Stimulated activated CD8-positive, alpha-beta memory T cell treated with anti-CD3 and anti-CD28 coated beads, Interleukin-7, amount 100 ng/mL, for 1 hour (primary cell): ENCODE measurements around the gene ASGR2.
"Not testable (repeated sequence)": the region's sequence is repeated elsewhere in the genome, so short reads cannot be mapped to it uniquely, and the experiment has no call there.

Experiments used
- DNase-seq, 2 donors: peaks; one replicate each; pipeline ENCODE4 v3.0.0-alpha.2; 2020; ENCODE audit warnings: low read depth in 2 of 2

Gene ASGR2

DNA sequence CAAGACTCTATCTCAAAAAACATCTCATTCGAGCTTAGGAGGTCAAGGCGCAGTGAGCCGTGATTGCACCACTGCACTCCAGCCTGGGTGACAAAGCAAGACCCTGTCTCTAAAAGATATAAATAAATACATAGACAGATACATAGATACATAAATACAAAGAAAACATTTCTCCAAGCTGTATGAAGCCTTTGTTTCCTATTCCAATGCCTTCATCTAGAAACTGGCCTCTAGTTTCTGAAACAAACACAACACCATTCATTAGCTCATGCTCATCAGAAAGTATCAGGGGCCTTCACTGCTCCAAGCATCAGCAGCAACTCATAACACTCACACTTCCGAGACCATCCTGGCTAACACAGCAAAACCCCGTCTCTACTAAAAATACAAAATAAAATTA is 10.3 kb upstream of the ASGR2 start:
- DNase-seq, result no peak

DNA sequence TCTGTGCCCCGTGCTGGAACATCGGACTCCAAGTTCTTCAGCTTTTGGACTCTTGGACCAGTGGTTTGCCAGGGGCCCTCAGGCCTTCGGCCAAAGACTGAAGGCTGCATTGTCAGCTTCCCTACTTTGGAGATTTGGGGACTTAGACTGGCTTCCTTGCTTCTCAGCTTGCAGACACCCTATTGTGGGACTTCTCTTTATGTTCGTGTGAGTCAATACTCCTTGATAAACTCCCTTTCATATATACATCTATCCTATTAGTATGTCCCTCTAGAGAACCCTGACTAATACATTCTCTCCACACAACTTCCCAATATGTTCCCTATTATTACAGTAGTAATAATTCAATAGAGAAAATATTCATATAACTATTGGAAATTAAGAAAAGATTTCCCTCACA is 9.2 kb upstream of the ASGR2 start:
- no peak for DNase-seq

DNA sequence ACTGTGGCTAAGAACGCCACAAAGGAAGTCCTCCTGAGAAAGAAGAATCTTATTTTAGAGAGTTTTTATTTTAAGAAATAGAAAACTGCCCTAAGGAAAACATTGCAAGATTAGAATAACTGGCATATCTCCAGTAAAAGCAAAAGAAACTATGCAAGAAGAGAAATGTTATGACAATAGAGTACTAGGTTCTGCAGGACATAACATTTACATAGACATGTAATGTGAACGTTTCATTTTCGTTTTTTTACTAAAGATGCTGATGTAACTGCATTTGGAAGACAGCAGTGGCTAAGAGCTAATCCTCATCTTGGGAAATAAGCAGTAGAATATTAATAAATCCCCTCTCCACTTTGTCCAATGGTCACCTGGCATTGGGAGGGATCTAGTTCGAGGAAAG is 7.8 kb upstream of the ASGR2 start:
- DNase-seq, result no peak

DNA sequence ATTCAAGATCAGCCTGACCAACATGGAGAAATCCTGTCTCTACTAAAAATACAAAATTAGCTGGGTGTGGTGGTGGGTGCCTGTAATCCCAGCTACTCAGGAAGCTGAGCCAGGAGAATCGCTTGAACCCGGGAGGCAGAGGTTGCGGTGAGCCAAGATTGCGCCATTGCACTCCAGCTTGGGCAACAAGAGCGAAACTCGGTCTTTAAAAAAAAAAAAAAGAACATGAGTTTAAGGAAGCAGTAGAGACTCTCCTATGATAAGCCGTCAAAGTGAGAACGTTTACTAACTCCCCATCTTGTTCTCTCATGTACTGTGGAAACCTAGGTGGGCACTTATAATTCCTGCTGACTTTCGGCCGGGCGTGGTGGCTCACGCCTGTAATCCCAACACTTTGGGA is 6.0 kb upstream of the ASGR2 start:
- not testable (repeated sequence) for DNase-seq

DNA sequence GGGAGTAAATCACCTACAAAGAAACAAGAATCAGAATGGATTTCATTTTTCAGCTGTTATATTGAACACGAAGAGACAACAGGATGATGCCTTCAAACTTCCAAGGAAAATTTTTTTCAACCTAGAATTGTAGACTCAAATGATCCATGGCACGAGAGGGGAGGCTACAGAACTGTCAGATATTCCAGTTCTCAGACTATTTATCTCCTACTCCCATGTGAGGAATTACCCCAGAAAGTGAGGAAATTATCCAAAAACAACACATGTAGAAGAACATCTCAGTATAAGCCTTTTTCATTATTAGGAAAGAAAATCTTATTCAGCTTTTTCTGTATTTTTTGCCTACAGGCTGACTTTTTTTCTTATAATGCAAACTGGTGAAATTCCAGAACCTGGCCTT is 5.5 kb upstream of the ASGR2 start:
- DNase-seq, result no peak

DNA sequence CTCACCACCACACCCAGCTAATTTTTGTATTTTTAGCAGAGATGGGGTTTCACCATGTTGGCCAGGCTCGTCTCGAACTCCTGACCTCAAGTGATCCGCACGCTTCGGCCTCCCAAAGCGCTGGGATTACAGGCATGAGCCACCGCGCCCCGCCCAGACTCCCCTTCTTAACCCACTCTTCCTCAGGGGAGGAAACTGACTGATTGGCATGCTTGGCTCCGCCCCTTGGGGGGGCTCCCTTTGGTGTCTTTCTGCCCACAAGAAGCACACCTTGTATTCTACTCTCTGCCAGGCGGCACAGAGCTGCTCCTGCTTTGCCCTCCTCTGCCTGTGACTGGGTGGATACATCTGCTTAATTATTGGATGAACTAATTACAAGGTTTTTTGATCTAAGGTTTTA is 4.7 kb upstream of the ASGR2 start:
- no peak for DNase-seq

DNA sequence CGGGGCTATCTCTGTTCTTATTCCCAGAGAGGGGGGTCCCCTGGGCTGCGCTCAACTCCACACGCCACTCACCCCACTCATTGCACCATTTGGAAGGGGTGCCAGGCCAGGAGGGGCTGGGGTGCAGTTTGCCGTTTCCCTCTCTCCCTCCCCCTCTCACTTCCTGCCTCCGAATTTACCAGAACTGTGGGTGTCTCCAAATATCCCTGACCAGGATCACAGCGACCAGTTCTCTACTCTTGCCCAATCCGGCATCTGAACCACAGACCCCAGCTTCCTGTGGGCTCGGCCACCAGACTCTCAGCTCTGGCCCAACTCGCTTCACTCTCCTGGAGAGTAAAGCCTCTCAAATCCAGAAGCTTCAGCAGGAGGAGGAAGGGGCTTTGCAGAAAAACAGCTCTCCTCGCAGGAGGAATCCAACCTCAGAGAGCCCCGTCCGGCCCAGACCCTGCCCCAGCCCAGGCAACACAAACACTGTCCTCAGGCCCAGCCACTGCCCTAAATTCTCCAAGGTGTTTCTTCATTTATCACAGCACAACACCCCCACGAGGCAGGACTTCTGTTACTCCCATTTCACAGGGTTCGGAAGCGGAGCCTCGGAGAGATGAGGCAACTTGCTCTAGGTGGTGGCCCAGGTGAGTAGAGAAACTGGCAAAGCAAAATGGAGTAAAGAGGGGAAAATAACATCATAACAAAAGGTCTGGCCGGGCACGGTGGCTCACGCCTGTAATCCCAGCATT is 423 bp upstream of the ASGR2 start:
- DNase-seq, result no peak

DNA sequence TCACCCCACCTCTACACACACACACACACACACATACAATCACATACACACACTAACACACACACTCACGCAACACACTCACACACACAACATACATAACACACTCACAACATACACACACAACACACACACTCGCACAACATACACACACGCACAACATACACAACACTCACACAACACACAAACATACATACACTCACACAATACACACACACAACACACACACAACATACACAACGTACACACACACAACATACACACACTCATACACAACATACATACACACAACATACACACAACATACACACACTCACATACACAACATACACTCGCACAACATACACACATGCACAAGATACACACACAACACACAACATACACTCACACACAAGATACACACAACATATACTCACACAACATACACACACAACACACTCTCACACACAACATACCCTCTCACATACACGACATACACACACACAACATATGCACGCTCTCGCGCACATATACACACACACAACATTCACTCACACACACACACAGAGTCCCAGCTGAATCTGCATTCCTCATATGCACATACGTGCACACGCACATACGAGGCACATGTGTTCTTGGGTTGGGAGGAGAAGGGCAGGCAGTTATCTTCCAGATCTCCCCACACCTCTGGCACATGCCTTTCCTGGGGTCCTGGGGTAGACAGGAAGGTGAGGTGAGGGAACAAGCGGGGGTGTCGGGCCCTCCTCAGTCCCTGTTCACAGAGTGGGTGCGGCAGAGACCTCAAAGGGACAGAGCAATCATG is 1.1 kb downstream of the ASGR2 start:
- no peak for DNase-seq

DNA sequence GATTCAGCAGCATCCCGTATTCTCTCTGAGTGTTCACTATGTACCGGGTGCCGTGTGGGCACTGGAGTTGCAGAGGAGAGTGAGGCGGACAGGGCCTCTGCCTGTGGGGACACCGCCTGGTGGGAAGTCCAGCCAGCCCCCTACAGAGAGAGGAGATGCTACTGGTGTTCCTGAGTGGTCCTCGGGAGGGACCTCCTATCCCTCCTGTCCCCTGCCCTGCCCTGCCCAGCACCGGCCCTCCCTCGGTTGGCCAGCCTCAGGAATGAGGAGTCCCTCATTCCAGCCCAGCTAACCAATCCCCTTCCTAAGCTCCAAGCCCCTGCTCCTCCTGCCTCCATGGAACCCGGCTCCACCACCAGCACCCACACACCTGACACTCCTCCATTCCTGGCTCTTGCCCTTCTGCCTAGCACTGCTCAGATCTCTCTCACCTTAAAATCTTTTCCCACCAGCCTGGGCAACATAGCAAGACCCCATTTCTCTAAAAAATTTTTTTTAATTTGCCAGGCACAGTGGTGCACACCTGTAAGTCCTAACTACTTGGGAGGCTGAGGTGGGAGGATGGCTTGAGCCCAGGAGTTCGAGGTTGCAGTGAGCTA is 2.0 kb downstream of the ASGR2 start:
- DNase-seq, result no peak

DNA sequence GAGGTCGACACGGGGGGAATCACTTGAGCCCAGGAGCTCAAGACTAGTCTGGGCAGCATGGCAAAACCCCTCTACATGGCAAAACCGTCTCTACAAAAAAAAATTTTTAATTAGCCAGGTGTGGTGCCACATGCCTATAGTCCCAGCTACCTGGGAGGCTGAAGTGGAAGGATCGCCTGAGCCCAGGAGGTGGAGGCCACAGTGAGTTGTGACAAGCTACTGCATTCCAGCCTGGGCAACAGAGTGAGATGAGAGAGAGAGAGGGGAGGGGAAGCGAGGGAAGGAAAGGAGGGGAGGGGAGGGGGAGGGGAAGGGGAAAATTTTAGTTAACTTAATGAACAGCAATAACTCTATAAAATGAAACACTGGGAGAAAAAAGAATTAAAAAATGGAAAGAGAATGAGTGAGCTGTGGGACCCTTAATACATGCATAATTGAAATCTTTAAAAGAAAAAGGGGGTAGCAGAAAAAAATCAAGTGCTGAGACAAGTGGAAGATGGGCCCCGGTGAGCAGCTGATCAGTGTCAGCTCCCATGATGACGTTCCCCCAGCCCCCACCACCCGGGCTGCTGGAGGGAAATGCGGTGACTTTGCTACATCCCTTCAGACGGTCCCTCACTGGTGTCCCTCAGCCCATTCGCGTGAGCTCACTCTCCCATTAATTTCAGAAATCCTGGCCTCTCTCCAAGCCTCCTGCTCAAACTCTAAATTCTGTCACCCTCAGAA is 2.7 kb downstream of the ASGR2 start:
- no peak for DNase-seq

DNA sequence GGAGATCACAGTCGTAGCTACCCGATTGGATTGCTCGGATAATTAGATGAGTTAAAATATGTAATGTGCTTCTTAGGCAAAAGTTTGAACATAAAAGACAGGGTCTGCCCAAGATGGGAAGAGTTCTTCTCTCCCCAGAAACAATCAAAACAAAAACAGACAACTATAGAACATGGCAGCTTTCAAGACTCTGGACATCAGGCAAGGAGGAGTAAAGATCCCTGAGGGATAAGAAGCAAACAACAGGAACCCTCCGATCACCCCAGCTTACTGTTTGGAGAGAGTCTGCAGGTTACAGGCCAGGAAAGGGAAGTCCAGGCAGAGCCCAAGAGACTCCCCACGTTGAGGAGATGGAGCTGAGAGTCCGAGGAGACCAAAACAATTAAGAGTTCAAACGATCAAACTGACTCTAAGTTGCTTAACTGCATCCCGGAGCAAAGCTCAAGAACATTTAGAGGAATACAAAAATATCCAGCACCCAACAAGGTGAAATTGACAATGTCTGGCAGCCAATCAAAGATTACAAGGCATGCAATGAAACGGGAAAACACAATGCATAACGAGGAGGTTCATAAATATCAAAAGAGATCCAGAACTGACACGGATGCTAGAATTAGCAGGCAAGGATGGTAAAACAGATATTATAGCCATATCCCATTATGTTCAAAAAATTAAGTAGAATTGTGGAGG is 3.9 kb downstream of the ASGR2 start:
- DNase-seq, result no peak

DNA sequence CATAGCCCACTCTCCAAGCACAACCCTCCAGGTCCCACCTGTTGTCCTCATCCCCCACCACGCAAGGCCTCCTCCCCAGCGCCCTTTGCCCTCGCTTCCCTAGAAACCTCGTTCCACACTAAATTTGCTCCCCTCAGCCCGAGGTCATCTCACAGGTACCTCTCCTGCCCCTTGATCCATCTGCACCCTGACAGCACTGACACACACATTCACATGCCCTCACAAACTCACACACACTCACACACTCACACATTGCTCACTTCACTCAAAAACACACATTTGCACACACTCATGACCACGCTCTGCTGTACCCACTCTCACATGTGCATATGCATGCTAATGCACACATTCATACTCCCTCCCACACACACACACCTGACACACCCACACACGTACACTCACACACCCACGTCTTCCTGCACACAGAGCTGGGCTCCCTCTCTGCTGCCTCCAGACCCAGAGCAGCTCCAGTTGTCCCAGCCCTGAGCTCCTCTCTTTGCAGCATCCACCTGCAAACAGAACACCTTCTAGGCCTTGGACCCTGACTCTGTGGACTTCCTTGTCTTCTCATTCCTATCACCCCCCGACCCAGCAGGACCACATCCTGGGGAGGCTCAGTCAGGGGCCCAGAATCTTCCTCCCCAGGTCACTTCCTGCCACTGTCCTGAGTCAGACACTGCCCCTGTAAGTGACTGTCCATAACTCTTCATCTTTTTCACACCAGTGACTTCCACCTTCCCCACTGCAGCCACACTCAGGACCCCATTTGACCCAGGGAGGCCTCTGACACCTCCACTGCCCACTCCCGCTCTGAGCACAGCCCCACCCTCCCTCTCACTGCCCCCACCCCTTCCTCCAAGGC is 4.9 kb downstream of the ASGR2 start:
- no peak for DNase-seq

DNA sequence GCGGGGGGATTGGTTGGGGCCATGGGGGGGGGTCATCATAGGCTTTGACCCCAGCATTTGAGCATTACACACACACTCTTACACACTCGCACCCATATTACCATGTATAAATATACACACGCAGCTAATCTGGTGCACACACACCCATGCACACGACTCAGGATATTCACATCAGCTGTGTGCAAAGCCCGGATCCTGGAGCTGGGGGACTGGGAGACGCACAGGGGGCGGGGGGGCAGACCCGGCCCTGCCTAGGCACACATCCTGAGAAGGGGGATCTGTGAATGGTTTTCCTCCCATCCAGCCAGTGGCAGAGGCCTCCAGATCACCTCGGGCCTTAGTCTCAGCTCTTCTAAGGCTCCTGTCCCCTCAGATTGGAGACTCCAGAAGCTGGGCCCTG is 5.6 kb downstream of the ASGR2 start:
- no peak for DNase-seq

DNA sequence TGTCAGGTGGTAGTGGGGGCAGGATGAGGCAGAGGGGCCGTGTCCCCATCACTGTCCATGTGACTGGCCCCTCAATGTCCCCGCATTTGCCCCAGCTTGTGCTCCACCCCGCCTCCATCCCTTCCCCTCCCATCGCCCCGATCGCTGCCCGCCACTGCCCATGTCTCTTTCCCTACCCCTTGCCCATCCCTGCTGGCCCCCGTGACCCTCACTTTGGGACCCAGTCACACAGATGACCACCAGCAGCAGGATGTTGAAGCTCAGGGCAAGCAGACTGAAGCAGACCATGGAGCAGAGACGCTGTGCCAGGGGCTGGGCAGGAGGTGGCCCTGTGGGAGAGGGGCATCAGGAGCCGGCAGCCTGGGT is 6.1 kb downstream of the ASGR2 start:
- no peak for DNase-seq

DNA sequence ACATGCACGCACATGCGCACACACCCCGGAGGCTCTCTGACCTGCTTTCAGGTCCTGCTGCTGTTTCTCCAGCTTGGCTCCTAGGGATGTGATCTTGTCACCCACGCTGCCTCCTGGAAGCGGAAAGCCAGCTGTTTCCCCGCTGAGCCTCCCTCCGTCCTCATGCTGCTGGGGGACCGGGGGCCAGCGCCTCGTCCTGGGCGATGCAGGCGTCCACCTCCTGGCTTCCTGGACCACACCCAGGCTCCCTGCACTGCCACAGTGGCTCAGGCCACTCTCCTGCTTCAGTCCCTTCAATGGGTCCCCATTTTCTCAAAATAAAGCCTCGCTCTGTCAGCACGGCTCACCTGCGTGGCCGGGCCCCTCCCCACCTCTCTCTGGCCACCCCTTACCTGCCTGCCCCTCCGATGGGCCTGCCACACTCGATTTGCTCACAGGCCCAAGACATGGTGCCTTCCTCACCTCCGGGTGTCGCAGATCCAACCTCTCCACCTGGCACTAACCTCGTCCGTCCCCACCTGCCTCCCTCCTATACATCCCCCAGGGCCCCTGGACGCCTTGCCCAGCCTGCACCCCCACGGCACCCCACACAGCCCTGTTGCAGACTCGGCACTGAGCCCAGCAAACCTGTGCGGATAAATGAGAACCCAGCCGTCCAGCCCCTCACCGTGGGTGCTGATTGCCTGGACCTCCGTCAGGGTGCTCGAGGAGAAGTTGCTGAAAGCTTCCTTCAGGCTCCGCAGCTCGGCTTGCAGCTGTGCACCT is 6.6 kb downstream of the ASGR2 start:
- DNase-seq, result no peak

DNA sequence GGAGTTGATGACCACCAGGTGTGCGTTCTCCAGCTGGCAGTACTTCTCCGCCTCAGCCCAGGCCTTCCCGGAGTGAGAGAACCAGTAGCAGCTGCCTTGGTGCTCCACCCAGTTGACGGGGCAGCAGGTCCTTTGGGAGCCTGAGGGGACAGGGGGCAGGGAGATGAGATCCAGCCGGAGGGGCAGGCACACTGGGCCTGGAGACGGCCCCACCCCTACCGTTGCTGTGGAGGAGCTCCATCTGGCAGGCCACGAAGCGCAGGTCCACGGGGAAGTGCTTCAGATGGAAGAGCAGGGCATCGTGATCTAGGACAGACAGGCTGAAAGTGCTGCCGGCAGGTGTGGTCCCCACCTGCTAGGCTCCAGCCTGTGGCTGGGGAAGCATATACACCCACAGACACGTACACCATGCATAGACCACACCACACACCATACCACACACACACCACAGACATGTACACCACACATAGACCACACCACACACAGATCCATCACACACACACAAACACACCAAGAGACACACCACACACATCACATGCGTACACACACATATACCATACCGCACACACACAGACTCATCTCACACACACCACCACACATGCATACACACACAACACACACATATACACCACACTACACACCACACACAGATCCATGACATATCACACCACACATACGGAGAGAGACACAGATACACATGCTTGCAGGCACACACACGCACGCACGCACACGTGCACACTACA is 7.4 kb downstream of the ASGR2 start:
- no peak for DNase-seq

DNA sequence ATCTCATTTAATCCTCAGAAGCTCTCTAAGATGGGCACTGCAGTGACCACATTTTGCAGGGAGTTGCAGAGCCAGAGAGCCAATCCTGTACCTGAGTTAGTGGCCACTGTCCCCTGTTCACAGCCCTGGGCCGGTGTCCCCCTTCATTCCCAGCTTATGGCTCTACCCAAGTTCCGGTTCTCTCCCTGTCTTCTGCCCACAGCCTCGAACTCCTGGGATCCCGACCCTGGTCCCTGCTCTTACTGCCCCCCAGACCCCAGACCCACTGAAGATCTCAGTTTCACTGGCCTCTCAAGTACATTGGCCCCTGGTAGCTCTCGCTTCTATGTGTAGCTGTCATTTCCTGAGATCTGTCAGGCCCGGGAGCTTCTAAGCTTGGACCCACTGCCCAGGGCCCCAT is 12.2 kb downstream of the ASGR2 start:
- DNase-seq, result no peak

DNA sequence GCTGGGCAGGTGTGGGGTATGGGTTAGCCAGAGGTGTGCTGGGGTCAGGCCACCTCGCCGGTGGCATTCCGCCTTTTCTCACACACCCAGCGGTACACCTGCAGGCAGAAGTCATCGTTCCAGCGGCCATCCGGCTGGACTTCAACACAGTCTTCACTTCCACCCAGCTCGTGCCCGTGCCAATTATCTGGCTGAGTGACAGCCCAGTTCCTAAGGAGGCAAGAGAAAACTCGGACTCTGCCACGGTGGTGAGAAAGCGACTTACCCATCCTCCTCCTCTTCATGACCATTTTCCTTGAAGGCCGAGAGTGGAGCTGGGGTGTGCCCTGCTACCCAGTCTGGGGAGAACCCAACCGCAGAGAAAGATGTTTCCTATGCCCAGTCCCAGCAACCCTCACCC is 13.1 kb downstream of the ASGR2 start:
- DNase-seq, result no peak

DNA sequence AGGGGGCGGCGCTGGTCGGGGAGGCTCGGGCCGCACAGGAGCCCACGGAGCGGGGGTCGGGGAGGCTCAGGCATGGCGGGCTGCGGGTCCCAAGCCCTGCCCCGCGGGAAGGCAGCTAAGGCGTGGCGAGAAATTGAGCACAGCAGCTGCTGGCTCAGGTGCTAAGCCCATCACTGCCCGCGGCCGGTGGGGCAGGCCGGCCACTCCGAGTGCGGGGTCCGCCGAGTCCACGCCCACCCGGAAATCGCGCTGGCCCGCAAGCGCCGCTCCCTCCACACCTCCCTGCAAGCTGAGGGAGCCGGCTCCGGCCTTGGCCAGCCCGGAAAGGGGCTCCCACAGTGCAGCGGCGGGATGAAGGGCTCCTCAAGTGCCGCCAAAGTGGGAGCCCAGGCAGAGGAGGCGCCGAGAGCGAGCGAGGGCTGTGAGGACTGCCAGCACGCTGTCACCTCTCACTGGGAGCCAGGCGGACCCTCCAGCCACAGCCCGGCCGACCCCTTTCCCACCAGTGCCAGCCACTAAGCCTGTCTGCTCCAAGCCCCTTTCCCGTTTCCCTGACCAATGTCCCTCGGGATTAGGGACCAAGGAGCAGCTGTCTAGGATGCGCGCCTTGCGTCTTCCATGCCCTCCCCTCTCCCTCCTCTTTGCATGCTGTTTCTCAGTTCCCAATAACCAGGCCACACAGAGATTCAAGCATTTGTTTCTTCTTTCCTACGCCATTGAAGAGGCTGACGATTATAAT is 13.8 kb downstream of the ASGR2 start:
- not testable (repeated sequence) for DNase-seq
